Upper lobe of left lung (tissue), 4 donors: ENCODE data around the gene IFT74.

Experiments used
- CTCF ChIP-seq, 6 experiments: fragments of 450-650 bp in 4 of 6; fragments of 200-600 bp in 2 of 6; sonication (generic) in 2 of 6; IDR thresholded peaks; one replicate each; pipeline ENCODE4 v1.5.1; 2016 to 2019; ENCODE audit warnings: antibody characterized with exemption in 6 of 6
- POLR2A ChIP-seq, 4 donors: fragments of 450-650 bp; IDR thresholded peaks; one replicate each; pipeline ENCODE4 v1.5.1; 2016 to 2017; ENCODE audit warnings: antibody characterized with exemption in 4 of 4, mild to moderate bottlenecking in 2 of 4

- no peak for TF ChIP-seq POLR2A (IDR thresholded peaks at IDR 0.05)
- no peak for TF ChIP-seq CTCF (IDR thresholded peaks at IDR 0.05)
Measured at GRCh38 chr9:26973989-26974388, 17.8 kb downstream of the IFT74 start.
